HG03095 (cell line): Measurements from ENCODE around the gene ZNF674.
A peak's percentile ranks its signal among the peaks of the same experiment; 100 is the strongest.

ENCODE experiments used
- ATAC-seq: cut with Tn5 transposase; IDR thresholded peaks from one replicate; pipeline ENCODE4 v1.9.1; 2021; ENCODE audit warnings: moderate library complexity; ENCODE audit not compliant: unreplicated experiment

Gene ZNF674

GRCh38 chrX:46545111-46546005 lies at the start of gene ZNF674:
Gene ZNF674, minus strand, starts transcription at chrX:46545421. Its CDS starts 3,334 bp downstream, at chrX:46542087.
- ATAC-seq: peak; percentile 80

DNA sequence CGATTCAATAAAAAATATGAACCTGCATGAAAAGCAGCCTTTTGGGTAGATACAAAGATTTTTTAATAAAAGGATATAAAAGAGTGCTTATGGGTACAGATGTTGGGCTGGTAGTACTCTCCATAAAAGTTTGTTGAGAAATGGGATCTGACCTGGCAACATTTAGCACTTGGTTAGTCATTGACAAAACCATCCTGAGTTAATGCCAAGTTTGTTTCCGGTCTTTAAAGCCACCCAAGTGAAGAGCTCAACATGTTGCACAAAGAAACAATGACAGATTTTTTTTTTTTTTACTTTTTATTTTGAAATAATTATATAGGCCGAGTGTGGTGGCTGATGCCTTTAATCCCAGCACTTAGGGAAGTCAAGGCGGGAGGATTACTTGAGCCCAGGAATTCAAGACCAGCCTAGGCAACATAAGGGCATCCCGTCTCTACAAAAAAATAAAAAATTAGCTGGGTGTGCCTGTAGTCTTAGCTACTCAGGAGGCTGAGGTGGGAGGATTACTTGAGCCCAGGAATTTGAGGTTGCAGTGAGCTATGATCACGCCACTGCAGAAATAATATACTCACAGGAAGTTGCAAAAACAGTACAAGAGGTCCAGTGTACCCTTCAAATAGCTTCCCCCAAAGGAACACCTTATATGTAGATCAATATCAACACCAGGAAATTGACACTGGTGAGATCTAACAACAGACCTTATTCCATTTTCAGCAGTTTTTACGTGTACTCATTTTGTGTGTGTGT lies 44.9 kb upstream of the ZNF674 start:
- ATAC-seq: no peak

GRCh38 chrX:46588263-46588662 lies 43.0 kb upstream of the ZNF674 start:
- ATAC-seq: no peak

GRCh38 chrX:46587753-46588171 lies 42.5 kb upstream of the ZNF674 start:
- no peak for ATAC-seq

DNA sequence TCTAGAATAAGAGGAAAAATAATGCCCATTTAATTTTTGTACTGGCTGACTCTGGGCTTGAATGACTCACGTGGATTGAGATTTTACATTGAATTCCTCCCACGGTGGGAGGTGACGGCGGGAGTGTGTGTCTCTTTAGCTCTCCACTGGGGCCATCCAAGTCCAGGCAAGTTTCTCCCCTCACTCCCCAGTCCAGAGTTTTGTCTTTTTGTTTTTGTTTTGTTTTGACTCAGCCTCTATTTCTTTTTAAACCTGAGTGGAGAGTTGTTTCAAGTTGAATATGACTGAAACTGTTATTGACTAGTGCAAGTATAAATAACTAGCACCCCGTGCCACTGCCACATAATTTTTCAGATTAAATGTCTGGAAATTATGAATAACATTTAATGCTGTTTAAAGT lies 41.9 kb upstream of the ZNF674 start:
- peak; percentile 74 for ATAC-seq

GRCh38 chrX:46584736-46585135 lies 39.5 kb upstream of the ZNF674 start:
- ATAC-seq: no peak

DNA sequence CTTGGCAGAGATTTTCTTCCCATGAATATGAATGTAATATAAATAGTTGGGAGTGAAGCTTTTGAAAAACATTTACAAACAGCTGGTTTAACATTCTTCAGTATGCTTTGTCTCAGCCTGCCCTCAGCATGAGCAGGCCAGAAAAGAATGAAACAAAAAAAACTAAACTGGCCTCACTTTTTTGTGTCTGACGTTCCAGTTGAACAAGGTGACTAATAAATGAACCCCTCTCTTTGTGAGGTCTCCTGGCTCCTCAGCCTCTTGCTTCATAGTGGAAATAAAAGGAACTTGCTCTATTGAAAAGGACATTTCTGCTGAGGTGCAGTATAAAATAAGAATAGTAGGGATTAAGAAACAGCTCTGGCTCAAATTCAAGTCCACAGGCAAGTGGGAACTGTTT lies 37.7 kb upstream of the ZNF674 start:
- ATAC-seq: no peak

- no peak for ATAC-seq
These were observed 37.1 kb upstream of the ZNF674 start for GRCh38 chrX:46582325-46582724.

GRCh38 chrX:46580613-46581012 lies 35.4 kb upstream of the ZNF674 start:
- ATAC-seq: no peak

- ATAC-seq: no peak
These were observed 34.0 kb upstream of the ZNF674 start for GRCh38 chrX:46579250-46579649.

DNA sequence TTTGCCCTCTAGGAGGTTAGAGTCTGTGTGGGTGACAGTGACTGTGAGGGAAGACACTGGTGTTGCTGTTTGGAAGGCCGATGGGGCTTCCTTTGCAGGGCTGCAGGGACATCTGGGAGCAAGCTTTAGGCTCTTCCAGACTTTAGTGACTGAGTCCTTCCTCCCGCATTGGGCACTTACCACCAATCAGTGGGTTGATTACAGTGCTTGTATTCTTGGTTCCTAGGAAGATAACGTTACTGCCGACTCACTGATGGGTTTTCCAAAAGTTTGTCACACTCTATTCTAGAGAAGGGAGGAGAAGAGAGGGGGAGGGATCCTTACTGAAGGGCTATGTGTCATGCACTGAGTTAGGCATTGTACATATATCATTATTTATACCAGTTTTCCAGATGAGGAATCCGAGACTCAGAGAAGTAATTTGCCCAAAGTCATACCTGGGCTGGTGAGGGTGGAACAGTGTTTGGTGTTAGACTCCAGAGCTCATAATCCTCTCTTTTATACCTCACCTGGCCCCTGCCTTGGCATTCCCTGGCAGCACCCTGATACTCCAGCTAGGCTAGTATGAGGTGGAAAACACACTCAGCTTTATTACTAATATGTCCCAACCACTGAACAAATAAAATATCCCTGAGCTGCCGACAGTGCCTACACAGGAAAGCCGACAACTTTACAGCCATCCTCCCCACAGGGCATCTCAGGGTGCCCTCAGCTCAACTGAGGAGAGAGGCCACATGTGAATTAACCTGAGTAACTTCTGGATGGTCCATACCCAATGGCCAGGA lies 32.2 kb upstream of the ZNF674 start:
- no peak for ATAC-seq

- no peak for ATAC-seq
These were observed 31.2 kb upstream of the ZNF674 start for GRCh38 chrX:46576458-46576857.

DNA sequence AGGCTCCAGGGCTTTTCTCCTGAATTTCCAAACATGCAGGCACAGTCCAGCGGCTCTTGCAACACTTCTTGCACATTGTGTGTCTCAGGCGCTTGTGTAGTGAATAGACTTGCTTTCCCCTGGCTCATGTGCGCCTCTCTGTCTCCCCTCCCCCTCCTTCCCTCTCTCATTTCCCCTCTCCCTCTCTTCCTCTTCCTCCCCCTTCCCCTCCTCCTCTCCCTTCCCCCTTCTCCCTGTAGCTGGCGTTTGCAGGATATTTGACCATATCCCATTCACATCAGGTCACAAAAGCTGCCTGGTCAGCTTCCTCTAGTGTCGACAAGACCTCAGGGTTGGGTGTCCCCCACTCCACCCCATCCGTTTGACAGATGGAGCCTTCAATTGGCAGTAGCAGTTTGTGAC lies 30.8 kb upstream of the ZNF674 start:
- ATAC-seq: no peak

DNA sequence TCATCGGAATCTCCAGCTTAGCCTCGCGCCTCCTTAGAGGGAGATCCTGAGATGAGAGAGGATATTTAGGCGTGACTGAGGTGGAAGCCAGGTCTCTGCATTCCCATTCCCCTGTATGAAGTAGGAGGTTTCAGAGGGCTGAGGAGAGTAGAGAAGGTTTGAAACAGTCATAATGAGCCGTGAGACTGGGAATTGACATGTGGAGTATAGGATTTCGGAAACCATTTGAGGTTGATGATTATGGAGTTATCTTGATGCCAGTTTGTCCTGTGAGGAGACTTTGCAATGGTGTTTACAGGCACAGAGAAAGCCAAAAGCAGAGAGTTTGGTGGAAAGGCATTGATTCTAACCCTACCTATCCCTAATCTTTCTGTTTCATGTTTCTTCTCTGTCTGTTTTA lies 30.4 kb upstream of the ZNF674 start:
- ATAC-seq: no peak

DNA sequence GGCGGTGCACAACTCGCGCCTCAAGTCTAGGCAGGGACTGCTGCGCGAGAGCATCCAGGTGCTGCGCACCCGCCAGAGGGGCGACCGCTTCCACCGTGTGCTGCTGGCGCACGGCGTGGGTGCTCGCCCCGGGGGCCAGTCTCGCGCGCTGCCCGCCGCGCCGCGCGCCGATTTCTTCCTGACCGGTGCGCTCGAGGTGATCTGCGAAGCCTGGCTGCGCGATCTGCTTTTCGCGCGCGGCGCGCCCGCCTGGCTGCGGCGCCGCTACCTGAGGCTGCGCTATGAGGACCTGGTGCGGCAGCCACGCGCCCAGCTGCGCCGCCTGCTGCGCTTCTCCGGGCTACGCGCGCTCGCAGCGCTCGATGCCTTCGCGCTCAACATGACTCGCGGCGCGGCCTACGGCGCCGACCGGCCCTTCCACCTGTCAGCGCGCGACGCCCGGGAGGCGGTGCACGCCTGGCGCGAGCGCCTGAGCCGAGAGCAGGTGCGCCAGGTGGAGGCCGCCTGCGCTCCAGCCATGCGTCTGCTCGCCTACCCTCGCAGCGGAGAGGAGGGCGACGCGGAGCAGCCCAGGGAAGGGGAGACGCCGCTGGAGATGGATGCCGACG lies 29.7 kb upstream of the ZNF674 start:
- no peak for ATAC-seq

- ATAC-seq: peak; percentile 31
These were observed 28.9 kb upstream of the ZNF674 start for GRCh38 chrX:46573892-46574773.

- ATAC-seq: peak; percentile 33
These were observed 28.2 kb upstream of the ZNF674 start, which contains the start of gene CHST7 for GRCh38 chrX:46573331-46573891. Gene CHST7, plus strand, starts transcription at chrX:46573765. Its CDS starts 167 bp downstream, at chrX:46573932.

- peak; percentile 45 for ATAC-seq
These were observed 27.2 kb upstream of the ZNF674 start for GRCh38 chrX:46572340-46572936.
